Naive B cell (primary cell): Measurements from ENCODE around the gene INO80. TPM values are rescaled to one million over a fixed set of nuclear protein-coding genes. Genes with fewer than 3 reads are reported as not detected.
A peak's percentile ranks its signal among the peaks of the same experiment; 100 is the strongest.

Experiments
- ATAC-seq, 2 donors: fragments of 150-1000 bp; cut with Tn5 transposase; 2 replicates each; pipeline ENCODE4 v1.10.0; 2021; ENCODE audit warnings: low read depth in 2 of 2, mild to moderate bottlenecking in 2 of 2, moderate library complexity in 2 of 2
- DNase-seq: peaks from one replicate; pipeline ENCODE4 v3.0.0; 2022
- H3K27ac Mint-ChIP-seq, 6 donors: one replicate each; pipeline ENCODE4 v1.8.0; 2020 to 2022; ENCODE audit warnings: mild to moderate bottlenecking in 6 of 6, mixed read lengths in 6 of 6, moderate library complexity in 5 of 6, inconsistent platforms in 2 of 6
- H3K27me3 Mint-ChIP-seq, 3 donors: one replicate each; pipeline ENCODE4 v1.8.0; 2021 to 2022; ENCODE audit warnings: mixed read lengths in 3 of 3, mild to moderate bottlenecking in 1 of 3
- H3K36me3 Mint-ChIP-seq, 2 donors: one replicate each; pipeline ENCODE4 v1.8.0; 2020 to 2022; ENCODE audit warnings: mixed read lengths in 2 of 2, inconsistent platforms in 1 of 2, mild to moderate bottlenecking in 1 of 2
- H3K4me1 Mint-ChIP-seq, 3 donors: one replicate each; pipeline ENCODE4 v1.8.0; 2020 to 2022; ENCODE audit warnings: mixed read lengths in 3 of 3, inconsistent platforms in 1 of 3, mild to moderate bottlenecking in 1 of 3, moderate library complexity in 1 of 3
- H3K4me3 Mint-ChIP-seq, 8 donors: one replicate each; pipeline ENCODE4 v1.8.0; 2020 to 2022; ENCODE audit warnings: mild to moderate bottlenecking in 8 of 8, mixed read lengths in 8 of 8, moderate library complexity in 8 of 8, inconsistent platforms in 2 of 8
- H3K9me3 Mint-ChIP-seq, 7 donors: one replicate each; pipeline ENCODE4 v1.8.0; 2020 to 2022; ENCODE audit warnings: mixed read lengths in 7 of 7, mild to moderate bottlenecking in 5 of 7, inconsistent platforms in 2 of 7, moderate library complexity in 1 of 7
- polyA plus RNA-seq, 6 donors: library from polyadenylated mRNA; unstranded; fragments of 300-500 nt; fragmentation: Illumina TruSeq; gene quantifications; one replicate each; pipeline ENCODE4 v1.2.3, GENCODE V29; 2021; ENCODE audit warnings: low read depth in 6 of 6

INO80 gene
- polyA plus RNA-seq, 6 donors from 2014 or later: 3.4 to 17.1 (median 7.5) TPM

GRCh38 chr15:41001524-41002214 is 114.4 kb downstream of the INO80 start:
- Mint-ChIP-seq H3K27ac (no peak overlapping the region), H3K4me1 (no peaks in the 10 kb centered on the region), H3K36me3 (peaks cover 7 to 10% of the 10 kb centered on the region in 2 donors), H3K4me3 (no peak overlapping the region), H3K27me3 (no peaks in the 10 kb centered on the region), H3K9me3 (no peaks in the 10 kb centered on the region)
- DNase-seq (no peak), ATAC-seq (no peak)

DNA sequence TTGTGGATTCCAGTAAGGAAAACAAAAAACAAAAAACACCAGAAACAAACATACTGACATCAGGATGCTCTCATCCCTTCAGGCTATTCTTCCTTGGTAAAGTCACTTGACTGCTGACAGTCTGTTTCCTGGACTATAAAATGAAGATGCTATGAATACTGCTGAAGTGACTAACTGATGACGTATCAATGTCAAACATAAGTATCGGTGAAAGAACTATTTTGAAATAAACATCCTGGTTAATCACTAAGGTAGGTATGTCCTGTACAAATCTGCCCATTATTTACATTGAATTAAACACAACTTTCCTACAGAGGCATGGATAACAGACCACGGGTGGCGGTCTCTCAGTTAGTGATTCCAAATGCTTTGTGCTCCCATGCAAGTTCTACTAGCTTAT is 116.9 kb downstream of the INO80 start:
- ATAC-seq (no peak), DNase-seq (no peak)
- Mint-ChIP-seq H3K36me3 (peaks cover 16 to 19% of the 10 kb centered on the region in 2 donors), H3K27ac (no peak overlapping the region), H3K4me3 (no peak overlapping the region), H3K27me3 (no peaks in the 10 kb centered on the region), H3K9me3 (no peaks in the 10 kb centered on the region), H3K4me1 (no peaks in the 10 kb centered on the region)

DNA sequence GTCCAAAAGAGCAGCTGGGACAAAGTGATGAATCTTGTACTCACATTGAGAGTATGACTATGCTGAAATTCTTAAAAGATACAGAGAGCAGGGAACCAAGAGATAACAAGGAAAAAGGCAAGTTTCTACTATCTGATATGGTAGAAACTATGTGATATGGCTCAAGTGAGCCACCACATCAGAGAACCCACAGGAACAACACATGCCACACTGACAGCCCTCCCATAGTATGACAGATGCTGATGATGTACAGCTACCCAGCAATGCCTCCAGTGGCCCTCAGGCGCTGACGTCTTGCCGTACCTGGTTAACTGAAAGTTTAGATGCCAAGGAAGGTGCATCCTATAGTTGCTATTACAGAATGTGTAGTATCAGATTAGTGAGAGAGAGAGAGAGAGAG is 120.4 kb downstream of the INO80 start:
- H3K27ac Mint-ChIP-seq: peak overlapping the region in 1 of 6 donors; percentile 26
- peaks cover 24 to 39% of the 10 kb centered on the region in 2 donors for H3K36me3 Mint-ChIP-seq
- ATAC-seq (no peak), DNase-seq (no peak)
- H3K4me3 Mint-ChIP-seq: no peak overlapping the region
- H3K4me1 Mint-ChIP-seq: peaks cover 0 to 6% (median 0%) of the 10 kb centered on the region in 3 donors
- H3K9me3 Mint-ChIP-seq: no peaks in the 10 kb centered on the region
- H3K27me3 Mint-ChIP-seq: no peaks in the 10 kb centered on the region

DNA sequence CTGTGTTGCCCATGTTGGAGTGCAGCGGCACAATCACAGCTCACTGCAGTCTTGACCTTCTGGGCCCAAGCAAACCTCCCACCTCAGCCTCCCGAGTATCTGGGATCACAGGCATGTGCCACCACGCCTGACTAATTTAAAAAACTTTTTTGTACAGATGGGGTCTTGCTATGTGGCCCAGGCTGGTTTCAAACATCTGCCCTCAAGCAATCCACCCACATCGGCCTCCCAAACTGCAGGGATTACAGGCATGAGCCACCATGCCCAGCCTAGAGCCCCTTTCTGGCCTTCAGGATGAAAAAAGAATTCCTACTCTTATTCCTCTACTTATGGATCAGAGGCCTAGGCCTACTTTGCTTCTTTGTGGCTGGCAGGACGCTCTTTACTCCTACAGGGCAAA is 123.3 kb downstream of the INO80 start:
- Mint-ChIP-seq H3K27ac (peak overlapping the region in 2 of 6 donors; percentile 40 to 63), H3K9me3 (peaks cover 0 to 6% (median 0%) of the 10 kb centered on the region in 7 donors)

DNA sequence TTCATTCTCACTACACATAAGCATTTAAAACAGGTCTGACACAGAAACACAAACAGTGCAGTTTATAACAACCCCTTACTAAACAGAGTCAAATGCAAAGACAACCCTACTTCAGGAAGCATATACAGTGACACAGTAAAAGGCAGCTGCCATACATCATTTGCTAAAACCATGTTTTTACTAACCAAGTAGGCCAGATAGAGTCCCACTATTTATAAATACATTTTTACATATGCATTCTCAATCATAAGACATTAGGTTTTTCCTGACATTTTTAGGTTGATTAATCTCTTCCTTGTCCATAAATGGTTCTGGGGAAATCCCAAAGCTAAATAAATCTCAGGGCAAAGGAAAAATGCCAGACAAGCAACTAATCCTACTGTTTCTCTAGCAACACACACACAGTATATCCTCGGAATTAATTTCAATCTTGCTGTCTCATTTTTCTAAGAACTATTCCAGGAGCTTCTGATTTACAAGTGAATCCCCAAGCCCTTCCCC is 123.8 kb downstream of the INO80 start:
- Mint-ChIP-seq H3K27ac (peak overlapping the region in 2 of 6 donors; percentile 40 to 63), H3K4me3 (no peak overlapping the region), H3K4me1 (peaks cover 0 to 11% (median 0%) of the 10 kb centered on the region in 3 donors), H3K36me3 (peaks cover 28 to 50% of the 10 kb centered on the region in 2 donors), H3K9me3 (peaks cover 0 to 6% (median 0%) of the 10 kb centered on the region in 7 donors), H3K27me3 (no peaks in the 10 kb centered on the region)
- no peak for ATAC-seq
- no peak for DNase-seq

More for the DNA sequence above, 123.3 kb downstream of the INO80 start:
- DNase-seq (no peak), ATAC-seq (no peak)
- no peak overlapping the region for H3K4me3 Mint-ChIP-seq
- no peaks in the 10 kb centered on the region for H3K27me3 Mint-ChIP-seq
- peaks cover 0 to 11% (median 0%) of the 10 kb centered on the region in 3 donors for H3K4me1 Mint-ChIP-seq
- peaks cover 30 to 47% of the 10 kb centered on the region in 2 donors for H3K36me3 Mint-ChIP-seq

- peaks cover 31 to 55% of the 10 kb centered on the region in 2 donors for H3K36me3 Mint-ChIP-seq
- H3K27ac Mint-ChIP-seq: peak overlapping the region in 1 of 6 donors; percentile 5
- peaks cover 0 to 6% (median 0%) of the 10 kb centered on the region in 7 donors for H3K9me3 Mint-ChIP-seq
- H3K4me3 Mint-ChIP-seq: no peak overlapping the region
- H3K27me3 Mint-ChIP-seq: no peaks in the 10 kb centered on the region
- DNase-seq (no peak), ATAC-seq (no peak)
- H3K4me1 Mint-ChIP-seq: peaks cover 0 to 11% (median 0%) of the 10 kb centered on the region in 3 donors
Observed at GRCh38 chr15:40991355-40991754, 124.7 kb downstream of the INO80 start.

- H3K27me3 Mint-ChIP-seq: no peaks in the 10 kb centered on the region
- peaks cover 0 to 6% (median 0%) of the 10 kb centered on the region in 7 donors for H3K9me3 Mint-ChIP-seq
- H3K4me1 Mint-ChIP-seq: peaks cover 0 to 11% (median 0%) of the 10 kb centered on the region in 3 donors
- H3K27ac Mint-ChIP-seq: no peak overlapping the region
- H3K4me3 Mint-ChIP-seq: no peak overlapping the region
- H3K36me3 Mint-ChIP-seq: peaks cover 29 to 53% of the 10 kb centered on the region in 2 donors
- ATAC-seq (no peak), DNase-seq (no peak)
Observed at GRCh38 chr15:40990789-40991188, 125.3 kb downstream of the INO80 start.

DNA sequence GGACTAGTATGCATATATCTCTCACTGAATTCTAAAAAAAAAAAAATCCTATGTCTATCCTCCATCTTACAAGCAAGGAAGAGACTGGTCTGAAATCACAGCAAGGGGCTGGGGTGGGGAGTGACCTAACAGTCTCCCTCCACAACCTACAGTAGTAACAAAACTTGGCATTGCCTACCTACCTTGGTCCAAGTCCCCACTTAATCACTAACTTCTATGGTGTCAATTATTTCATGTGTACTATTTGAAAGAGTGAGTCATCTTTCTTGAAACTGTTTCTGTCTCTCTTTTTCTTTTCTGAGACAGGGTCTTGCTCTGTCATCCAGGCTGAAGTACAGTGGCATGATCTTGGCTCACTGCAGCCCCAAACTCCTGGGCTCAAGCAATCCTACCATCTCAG is 126.0 kb downstream of the INO80 start:
- Mint-ChIP-seq H3K27me3 (no peaks in the 10 kb centered on the region), H3K36me3 (peaks cover 26 to 51% of the 10 kb centered on the region in 2 donors), H3K27ac (peak overlapping the region in 3 of 6 donors; percentile 1 to 42 (median 8)), H3K4me1 (peaks cover 0 to 11% (median 0%) of the 10 kb centered on the region in 3 donors), H3K9me3 (peaks cover 0 to 6% (median 0%) of the 10 kb centered on the region in 7 donors), H3K4me3 (no peak overlapping the region)
- ATAC-seq (no peak), DNase-seq (no peak)

GRCh38 chr15:40988156-40988555 is 127.9 kb downstream of the INO80 start:
- H3K27ac Mint-ChIP-seq: no peak overlapping the region
- no peak for ATAC-seq
- no peak for DNase-seq
- peaks cover 0 to 11% (median 0%) of the 10 kb centered on the region in 3 donors for H3K4me1 Mint-ChIP-seq
- no peak overlapping the region for H3K4me3 Mint-ChIP-seq
- peaks cover 32 to 42% of the 10 kb centered on the region in 2 donors for H3K36me3 Mint-ChIP-seq
- H3K9me3 Mint-ChIP-seq: peaks cover 0 to 6% (median 0%) of the 10 kb centered on the region in 7 donors
- no peaks in the 10 kb centered on the region for H3K27me3 Mint-ChIP-seq

- no peak overlapping the region for H3K27ac Mint-ChIP-seq
- H3K36me3 Mint-ChIP-seq: peaks cover 36 to 41% of the 10 kb centered on the region in 2 donors
- no peaks in the 10 kb centered on the region for H3K27me3 Mint-ChIP-seq
- H3K4me3 Mint-ChIP-seq: no peak overlapping the region
- peaks cover 0 to 11% (median 0%) of the 10 kb centered on the region in 3 donors for H3K4me1 Mint-ChIP-seq
- no peak for ATAC-seq
- H3K9me3 Mint-ChIP-seq: peaks cover 0 to 6% (median 0%) of the 10 kb centered on the region in 7 donors
- no peak for DNase-seq
Observed at GRCh38 chr15:40986820-40987219, 129.3 kb downstream of the INO80 start.

- ATAC-seq: no peak
- peaks cover 33 to 36% of the 10 kb centered on the region in 2 donors for H3K36me3 Mint-ChIP-seq
- H3K9me3 Mint-ChIP-seq: peaks cover 0 to 6% (median 0%) of the 10 kb centered on the region in 7 donors
- H3K4me1 Mint-ChIP-seq: peaks cover 0 to 5% (median 0%) of the 10 kb centered on the region in 3 donors
- DNase-seq: no peak
- peak overlapping the region in 1 of 6 donors; percentile 50 for H3K27ac Mint-ChIP-seq
- H3K27me3 Mint-ChIP-seq: no peaks in the 10 kb centered on the region
- H3K4me3 Mint-ChIP-seq: no peak overlapping the region
Observed at GRCh38 chr15:40985541-40986330, 130.3 kb downstream of the INO80 start.

DNA sequence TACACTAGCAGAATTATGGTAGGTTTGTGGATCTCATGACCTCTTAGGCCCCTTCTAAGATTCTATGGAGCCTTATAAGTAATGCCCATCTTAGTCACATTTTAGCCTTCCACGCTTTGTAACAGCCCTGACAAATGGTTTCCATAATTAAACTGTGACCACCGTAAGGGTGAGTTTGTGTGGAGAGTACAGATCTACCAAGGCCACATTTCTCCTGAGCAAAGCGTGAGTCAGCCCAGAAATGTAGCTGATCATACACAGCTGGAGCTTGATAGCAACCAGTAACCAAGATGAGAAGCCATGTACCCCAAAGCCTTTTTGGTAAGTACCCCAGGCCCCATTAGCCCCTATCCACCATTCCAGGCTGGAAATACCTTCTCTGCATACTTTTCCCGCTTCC is 131.1 kb downstream of the INO80 start:
- Mint-ChIP-seq H3K27ac (peak overlapping the region in 1 of 6 donors; percentile 50), H3K9me3 (peaks cover 0 to 5% (median 0%) of the 10 kb centered on the region in 7 donors), H3K27me3 (no peaks in the 10 kb centered on the region), H3K4me1 (peaks cover 0 to 5% (median 0%) of the 10 kb centered on the region in 3 donors), H3K4me3 (no peak overlapping the region), H3K36me3 (peaks cover 35 to 36% of the 10 kb centered on the region in 2 donors)
- DNase-seq: no peak
- no peak for ATAC-seq

- Mint-ChIP-seq H3K4me1 (no peaks in the 10 kb centered on the region), H3K27me3 (no peaks in the 10 kb centered on the region), H3K4me3 (no peak overlapping the region), H3K36me3 (peaks cover 32 to 36% of the 10 kb centered on the region in 2 donors), H3K27ac (no peak overlapping the region), H3K9me3 (no peaks in the 10 kb centered on the region)
- no peak for DNase-seq
- ATAC-seq: no peak
Observed at GRCh38 chr15:40984406-40984805, 131.7 kb downstream of the INO80 start.
